Sciatic nerve (tissue), 2 donors: ENCODE data around the gene TBCE. TPM values are rescaled to one million over a fixed set of nuclear protein-coding genes. Genes with fewer than 3 reads are reported as not detected.
A peak's percentile ranks its signal among the peaks of the same experiment; 100 is the strongest.
"Not testable (repeated sequence)": the region's sequence is repeated elsewhere in the genome, so short reads cannot be mapped to it uniquely, and the experiment has no call there.

ENCODE experiments used
- ATAC-seq: fragments of 200-7000 bp; cut with Tn5 transposase; one replicate; pipeline ENCODE4 v1.9.1; 2020; ENCODE audit warnings: mild to moderate bottlenecking, moderate library complexity
- DNase-seq: peaks from one replicate; pipeline ENCODE4 v3.0.0-alpha.2; 2020; ENCODE audit warnings: low spot score
- intact Hi-C: fragments of 100-400 bp; cut with DNase I; formaldehyde crosslinking; loops from one replicate; pipeline ENCODE4 v1.14.2; 2022
- total RNA-seq: library from RNA; stranded (reverse); fragmentation: NEBNext Ultra II Directional; extraction: Animal tissue kit (Norgen Biotek cat#: 25700); gene quantifications from one replicate; pipeline ENCODE4 v1.2.1, GENCODE V29; 2021
- donor health status: DM: no; HTN: no; CAD: no.
- donor health status: DM: no; HTN: no; CAD: no.

The TBCE gene
- total RNA-seq, 1 donor from 2014 or later = 27.9 TPM

GRCh38 chr1:235342471-235342870 lies 24.8 kb upstream of the TBCE start:
- ATAC-seq = no peak
- DNase-seq = no peak
- intact Hi-C loops = no loop called here

- intact Hi-C loops = no loop called here
- DNase-seq (no peak), ATAC-seq (no peak)
Observed at GRCh38 chr1:235343726-235344125, 23.5 kb upstream of the TBCE start.

GRCh38 chr1:235351441-235351840 lies 15.8 kb upstream of the TBCE start:
- intact Hi-C loops = loop anchor here (5.0 kb wide), 1 partner anchor 1556 kb away; no protein-coding TSS in a partner anchor
- ATAC-seq (no peak), DNase-seq (no peak)

- intact Hi-C loops = loop anchor here (5.0 kb wide), 1 partner anchor 1555 kb away; no protein-coding TSS in a partner anchor
- no peak for ATAC-seq
Observed at GRCh38 chr1:235351898-235352297, 15.3 kb upstream of the TBCE start.

GRCh38 chr1:235357485-235358373 lies 9.5 kb upstream of the TBCE start:
- no peak for DNase-seq
- ATAC-seq = no peak
- intact Hi-C loops = no loop called here

More at GRCh38 chr1:235351898-235352297, 15.3 kb upstream of the TBCE start:
- DNase-seq = no peak

GRCh38 chr1:235358899-235359298 lies 8.3 kb upstream of the TBCE start:
- no peak for DNase-seq
- no peak for ATAC-seq
- intact Hi-C loops = no loop called here

GRCh38 chr1:235364189-235364588 lies 3.0 kb upstream of the TBCE start:
- intact Hi-C loops, DNase-seq, ATAC-seq: not testable (repeated sequence)

- intact Hi-C loops = no loop called here
- DNase-seq (no peak), ATAC-seq (no peak)
Observed at GRCh38 chr1:235366286-235366685, 941 bp upstream of the TBCE start.

GRCh38 chr1:235368428-235368827 lies 1.2 kb downstream of the TBCE start:
- ATAC-seq (no peak), DNase-seq (no peak)
- intact Hi-C loops = no loop called here

- intact Hi-C loops = no loop called here
- DNase-seq (no peak), ATAC-seq (no peak)
Observed at GRCh38 chr1:235369802-235370201, 2.6 kb downstream of the TBCE start.

- intact Hi-C loops = no loop called here
- ATAC-seq = no peak
- peak; percentile 4 for DNase-seq
Observed at GRCh38 chr1:235375919-235376605, 8.8 kb downstream of the TBCE start.

- peak; percentile 33 for DNase-seq
- intact Hi-C loops, ATAC-seq: not testable (repeated sequence)
Observed at GRCh38 chr1:235378134-235378735, 11.0 kb downstream of the TBCE start.

- DNase-seq, ATAC-seq, intact Hi-C loops: not testable (repeated sequence)
Observed at GRCh38 chr1:235381955-235382739, 14.9 kb downstream of the TBCE start.

- intact Hi-C loops, DNase-seq, ATAC-seq: not testable (repeated sequence)
Observed at GRCh38 chr1:235385633-235386032, 18.4 kb downstream of the TBCE start.

- ATAC-seq (no peak), DNase-seq (no peak)
- intact Hi-C loops = no loop called here
Observed at GRCh38 chr1:235391874-235392273, 24.6 kb downstream of the TBCE start.

GRCh38 chr1:235397733-235398132 lies 30.5 kb downstream of the TBCE start:
- ATAC-seq (no peak), DNase-seq (no peak)
- intact Hi-C loops = no loop called here

GRCh38 chr1:235399661-235400060 lies 32.4 kb downstream of the TBCE start:
- peak; percentile 23 for DNase-seq
- intact Hi-C loops = no loop called here
- ATAC-seq = no peak

GRCh38 chr1:235401251-235401650 lies 34.0 kb downstream of the TBCE start:
- ATAC-seq = no peak
- intact Hi-C loops = no loop called here
- no peak for DNase-seq
